RWPE1 (cell line): ENCODE data around the gene SLC24A4.
"Not testable (repeated sequence)": the region's sequence is repeated elsewhere in the genome, so short reads cannot be mapped to it uniquely, and the experiment has no call there.

Source experiments
- CTCF ChIA-PET: fragments of 350-600 bp; sonication (Branson Sonifier 250); formaldehyde crosslinking; extraction: SDS; loops from one replicate; lab custom pipeline; 2021; lab: Yijun Ruan, JAX
- POLR2A ChIA-PET: fragments of 400-600 bp; formaldehyde crosslinking; extraction: SDS; loops from one replicate; lab custom pipeline; 2020; ENCODE audit warnings: antibody characterized with exemption; ENCODE audit not compliant: low non-redundant PET; lab: Yijun Ruan, JAX
- DNase-seq: peaks from one replicate; pipeline ENCODE4 v3.0.0; 2012; ENCODE audit warnings: low spot score
- H3K27ac ChIP-seq: fragments of 450-650 bp; 2 replicates; pipeline ENCODE4 v1.5.1; 2017
- TF ChIP-seq, protein P1 (sequence below): fragments of 450-650 bp; conservative IDR thresholded peaks from 2 replicates; pipeline ENCODE4 v1.5.1; 2017; ENCODE audit warnings: low read depth, mild to moderate bottlenecking

The SLC24A4 gene

DNA sequence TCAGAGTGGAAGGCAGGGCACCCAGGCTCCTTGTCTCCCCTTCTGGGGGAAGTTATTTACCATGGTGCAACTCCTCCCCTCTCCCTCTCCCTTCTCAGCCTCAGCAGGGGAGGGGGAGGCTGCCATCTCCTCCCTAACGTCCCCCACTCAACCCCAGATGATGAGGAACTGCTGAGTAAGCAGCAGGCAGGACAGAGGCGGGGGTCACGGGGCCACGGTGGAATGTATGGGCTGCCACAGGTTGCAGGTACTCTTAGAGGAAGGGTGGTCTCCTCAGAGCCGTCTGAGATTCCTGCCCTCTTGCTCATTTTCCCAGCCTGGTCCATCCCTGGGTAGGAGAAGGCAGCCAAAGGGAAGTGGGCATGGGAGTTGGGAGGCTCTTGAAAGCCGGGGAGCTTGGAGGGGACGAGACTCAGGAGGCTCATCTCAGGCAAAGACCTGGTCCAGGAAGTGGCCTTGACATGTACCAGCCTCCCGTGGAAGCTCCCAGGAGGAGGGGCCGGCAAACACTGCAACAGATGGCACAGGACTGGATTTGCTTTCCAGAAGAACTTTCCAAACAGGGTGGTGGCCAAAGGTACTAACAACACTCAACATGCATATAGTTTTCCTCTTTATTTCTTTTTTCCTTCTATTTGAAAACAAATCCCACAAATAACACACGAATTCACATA is 209.7 kb downstream of the SLC24A4 start:
- H3K27ac ChIP-seq = no peak overlapping the region
- ChIA-PET POLR2A (no interaction called here), CTCF (interaction anchor here (0.6 to 0.8 kb wide), 2 partner anchors 32 to 536 kb away, joined by 3 to 5 read pairs; no protein-coding TSS in a partner anchor)
- TF ChIP-seq, protein P1, sequence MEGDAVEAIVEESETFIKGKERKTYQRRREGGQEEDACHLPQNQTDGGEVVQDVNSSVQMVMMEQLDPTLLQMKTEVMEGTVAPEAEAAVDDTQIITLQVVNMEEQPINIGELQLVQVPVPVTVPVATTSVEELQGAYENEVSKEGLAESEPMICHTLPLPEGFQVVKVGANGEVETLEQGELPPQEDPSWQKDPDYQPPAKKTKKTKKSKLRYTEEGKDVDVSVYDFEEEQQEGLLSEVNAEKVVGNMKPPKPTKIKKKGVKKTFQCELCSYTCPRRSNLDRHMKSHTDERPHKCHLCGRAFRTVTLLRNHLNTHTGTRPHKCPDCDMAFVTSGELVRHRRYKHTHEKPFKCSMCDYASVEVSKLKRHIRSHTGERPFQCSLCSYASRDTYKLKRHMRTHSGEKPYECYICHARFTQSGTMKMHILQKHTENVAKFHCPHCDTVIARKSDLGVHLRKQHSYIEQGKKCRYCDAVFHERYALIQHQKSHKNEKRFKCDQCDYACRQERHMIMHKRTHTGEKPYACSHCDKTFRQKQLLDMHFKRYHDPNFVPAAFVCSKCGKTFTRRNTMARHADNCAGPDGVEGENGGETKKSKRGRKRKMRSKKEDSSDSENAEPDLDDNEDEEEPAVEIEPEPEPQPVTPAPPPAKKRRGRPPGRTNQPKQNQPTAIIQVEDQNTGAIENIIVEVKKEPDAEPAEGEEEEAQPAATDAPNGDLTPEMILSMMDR = no peak
- DNase-seq = no peak

DNA sequence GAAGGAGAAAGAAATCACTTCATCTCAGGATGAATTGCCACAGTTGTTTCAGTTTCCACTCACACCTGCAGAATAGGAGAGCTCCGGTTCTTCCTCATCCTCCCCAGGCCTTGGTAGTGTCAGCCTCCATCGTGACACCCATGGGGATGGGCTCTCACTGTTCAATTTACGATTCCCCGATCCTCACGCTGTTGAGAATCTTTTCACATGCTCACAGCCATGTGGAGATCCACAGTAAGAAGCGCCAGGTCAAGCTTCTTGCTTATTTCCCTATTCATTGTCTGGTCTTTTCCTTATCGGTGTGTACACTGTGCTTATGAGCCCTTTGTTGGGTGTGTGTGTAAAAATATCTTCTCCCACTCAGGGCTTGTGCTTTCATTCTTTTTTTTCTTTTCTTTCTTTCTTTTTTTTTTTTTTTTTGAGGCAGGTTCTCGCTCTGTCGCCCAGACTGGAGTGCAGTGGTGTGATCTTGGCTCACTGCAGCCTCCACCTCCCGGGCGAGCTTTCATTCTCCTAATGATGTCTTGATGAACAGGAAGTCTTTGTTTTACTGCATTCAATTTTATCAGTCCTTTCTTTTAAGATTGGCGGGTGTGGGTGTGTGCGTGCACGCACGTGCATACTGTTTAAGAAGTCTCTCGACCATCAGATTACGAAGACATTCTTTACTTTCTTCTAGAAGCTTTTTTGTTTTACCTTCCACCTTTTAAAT is 212.1 kb downstream of the SLC24A4 start:
- POLR2A ChIA-PET = no interaction called here
- H3K27ac ChIP-seq = no peak overlapping the region
- CTCF ChIA-PET = no interaction called here
- no peak for DNase-seq
- TF ChIP-seq, protein P1 = no peak

DNA sequence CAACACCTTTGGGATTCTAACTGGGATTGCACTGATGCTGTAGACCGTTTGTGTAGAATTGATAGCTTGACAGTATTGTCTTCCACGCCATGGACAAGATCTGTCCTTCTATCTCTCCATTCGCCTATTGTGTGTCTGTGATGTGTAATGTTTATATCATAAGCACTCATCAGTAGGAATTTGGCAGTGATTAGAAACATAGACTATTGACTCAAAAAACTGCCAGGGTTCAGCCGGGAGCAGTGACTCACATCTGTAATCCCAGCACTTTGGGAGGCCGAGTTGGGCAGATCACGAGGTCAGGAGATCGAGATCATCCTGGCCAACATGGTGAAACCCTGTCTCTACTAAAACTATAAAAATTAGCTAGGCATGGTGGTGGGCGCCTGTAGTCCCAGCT is 213.3 kb downstream of the SLC24A4 start:
- H3K27ac ChIP-seq, POLR2A ChIA-PET, CTCF ChIA-PET: not testable (repeated sequence)
- DNase-seq = peak; percentile 34

DNA sequence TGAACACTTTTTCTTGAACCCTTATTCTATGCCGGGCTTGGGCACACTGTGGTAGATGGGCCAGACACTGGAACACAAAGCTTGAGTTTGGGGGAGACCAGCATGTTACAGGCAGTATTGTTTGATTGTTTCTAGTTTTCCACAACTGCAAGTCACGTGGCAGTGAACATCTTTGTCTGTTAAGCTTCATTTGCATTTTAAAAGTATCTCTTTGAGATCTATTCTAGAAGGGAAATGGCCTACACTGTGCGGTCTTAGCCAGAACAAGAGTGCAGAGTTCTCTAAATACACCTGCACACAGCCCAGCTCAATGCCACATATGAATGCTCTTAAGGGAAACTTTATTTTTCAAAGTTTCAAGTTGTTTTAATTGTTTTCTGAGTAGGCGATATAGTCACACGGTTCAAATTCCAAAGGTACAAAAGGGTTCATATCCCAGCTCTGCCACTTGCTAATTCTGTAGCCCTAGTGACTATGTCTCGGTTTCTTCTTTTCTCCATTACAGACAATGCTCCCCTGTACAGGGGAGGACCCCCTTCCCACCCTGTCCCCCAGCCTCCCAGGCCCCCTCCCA is 215.5 kb downstream of the SLC24A4 start:
- H3K27ac ChIP-seq = no peak overlapping the region
- ChIA-PET POLR2A (no interaction called here), CTCF (interaction anchor here (0.6 kb wide), 1 partner anchor 211 kb away, joined by 3 read pairs; no protein-coding TSS in a partner anchor)
- TF ChIP-seq, protein P1 = no peak
- DNase-seq = no peak

DNA sequence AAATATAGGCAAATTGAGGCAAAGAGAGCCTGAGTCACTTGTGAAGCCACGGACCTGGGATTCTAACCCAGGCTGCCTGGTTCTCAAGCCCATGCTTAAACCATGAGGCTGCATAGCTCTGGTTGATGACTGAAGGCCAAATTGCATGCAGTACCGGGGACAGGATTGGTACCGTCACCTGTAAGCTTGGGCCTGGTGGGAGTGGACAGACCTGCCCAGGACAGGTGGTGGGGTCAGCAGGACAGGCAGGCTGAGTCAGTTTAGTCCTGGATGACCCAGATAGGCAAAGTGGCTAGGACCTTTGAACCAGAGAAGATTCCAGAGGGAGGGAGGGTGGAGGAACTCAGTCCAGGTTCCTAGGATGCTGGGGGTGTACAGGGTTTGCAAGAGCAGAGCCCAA is 216.5 kb downstream of the SLC24A4 start:
- no peak for DNase-seq
- POLR2A ChIA-PET = no interaction called here
- H3K27ac ChIP-seq = peak overlapping the region; percentile 71; the same call in 1 of the 2 replicates
- TF ChIP-seq, protein P1 = no peak
- CTCF ChIA-PET = no interaction called here

DNA sequence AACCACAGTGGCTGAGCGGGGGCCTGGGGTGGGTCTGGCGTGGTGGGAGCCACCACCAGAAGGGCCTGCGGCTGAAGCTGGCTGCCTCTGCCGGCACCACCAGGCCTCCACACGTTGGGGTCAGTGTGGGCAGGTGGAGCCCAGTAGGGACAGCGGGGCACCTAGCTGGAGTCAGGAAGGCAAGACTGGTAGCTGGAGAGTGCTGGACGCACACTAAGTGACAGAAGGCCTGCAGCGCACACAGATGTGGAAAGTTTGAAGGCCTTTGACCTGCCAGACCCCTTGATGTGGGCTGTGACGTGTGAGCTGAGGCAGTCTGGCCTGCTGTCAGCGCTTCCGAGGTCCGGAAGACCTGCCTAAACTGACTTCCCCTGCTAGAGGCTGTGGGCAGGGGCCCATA is 216.9 kb downstream of the SLC24A4 start:
- no peak for DNase-seq
- CTCF ChIA-PET = no interaction called here
- POLR2A ChIA-PET = interaction anchor here (0.6 kb wide), 1 partner anchor 25 kb away, joined by 4 read pairs; no protein-coding TSS in a partner anchor
- TF ChIP-seq, protein P1 = no peak
- H3K27ac ChIP-seq = peak overlapping the region; percentile 71
